Measurements from ENCODE around the gene FAM168A. TPM values are rescaled to one million over a fixed set of nuclear protein-coding genes. Genes with fewer than 3 reads are reported as not detected.

Gene FAM168A
- total and polyA plus RNA-seq, 9 donors = 16.7 to 45.5 (median 39.5) TPM

GRCh38 chr11:73416786-73417185 lies 181.1 kb downstream of the FAM168A start:
- H3K4me1 ChIP-seq (ENCODE audit: insufficient read depth) = peaks cover 8% of the 10 kb centered on the region
- H3K27me3 ChIP-seq = no peaks in the 10 kb centered on the region
- 83 to 90% (median 85%) methylated on average over 2 of the region's 2 CpGs for WGBS, 3 donors
- TF ChIP-seq POLR2A (IDR thresholded peaks at IDR 0.05) (no peak), CTCF (IDR thresholded peaks at IDR 0.05) (no peak), EP300 (IDR thresholded peaks at IDR 0.05) (no peak)
- no peak overlapping the region for H3K4me3 ChIP-seq
- H3K9me3 ChIP-seq = no peaks in the 10 kb centered on the region
- no peaks in the 10 kb centered on the region for H3K36me3 ChIP-seq
- DNase-seq = no peak
- intact Hi-C loops (cut with DNase I) = no loop called here
- H3K27ac ChIP-seq = peak overlapping the region in 1 of 2 donors; percentile 26

GRCh38 chr11:73415854-73416615 lies 181.9 kb downstream of the FAM168A start:
- TF ChIP-seq EP300 (IDR thresholded peaks at IDR 0.05) (no peak), POLR2A (IDR thresholded peaks at IDR 0.05) (no peak), CTCF (IDR thresholded peaks at IDR 0.05) (no peak)
- WGBS, 3 donors = 63 to 68% (median 64%) methylated on average over 4 of the region's 4 CpGs
- DNase-seq = no peak
- peak overlapping the region in 1 of 2 donors; percentile 26 for H3K27ac ChIP-seq
- intact Hi-C loops (cut with DNase I) = no loop called here
- H3K9me3 ChIP-seq = no peaks in the 10 kb centered on the region
- H3K27me3 ChIP-seq = no peaks in the 10 kb centered on the region
- H3K36me3 ChIP-seq = no peaks in the 10 kb centered on the region
- peaks cover 8% of the 10 kb centered on the region for H3K4me1 ChIP-seq (ENCODE audit: insufficient read depth)
- no peak overlapping the region for H3K4me3 ChIP-seq

GRCh38 chr11:73414977-73415651 lies 182.8 kb downstream of the FAM168A start:
- no peaks in the 10 kb centered on the region for H3K36me3 ChIP-seq
- TF ChIP-seq POLR2A (IDR thresholded peaks at IDR 0.05) (no peak), CTCF (IDR thresholded peaks at IDR 0.05) (no peak), EP300 (IDR thresholded peaks at IDR 0.05) (no peak)
- H3K27ac ChIP-seq = peak overlapping the region in 1 of 2 donors; percentile 26
- no peak overlapping the region for H3K4me3 ChIP-seq
- no peaks in the 10 kb centered on the region for H3K27me3 ChIP-seq
- peaks cover 8% of the 10 kb centered on the region for H3K4me1 ChIP-seq (ENCODE audit: insufficient read depth)
- peak in 2 of 5 donors; percentile 37 to 46 for DNase-seq
- no peaks in the 10 kb centered on the region for H3K9me3 ChIP-seq
- WGBS, 3 donors = 4 to 6% (median 5%) methylated on average over 1 of the region's 1 CpG
- intact Hi-C loops (cut with DNase I) = no loop called here

- 89 to 93% (median 89%) methylated on average over 2 of the region's 2 CpGs for WGBS, 3 donors
- no peaks in the 10 kb centered on the region for H3K27me3 ChIP-seq
- DNase-seq = no peak
- H3K27ac ChIP-seq = no peak overlapping the region
- peaks cover 8% of the 10 kb centered on the region for H3K4me1 ChIP-seq (ENCODE audit: insufficient read depth)
- no peak for TF ChIP-seq CTCF (IDR thresholded peaks at IDR 0.05)
- no peak for TF ChIP-seq POLR2A (IDR thresholded peaks at IDR 0.05)
- no peak for TF ChIP-seq EP300 (IDR thresholded peaks at IDR 0.05)
- H3K36me3 ChIP-seq = no peaks in the 10 kb centered on the region
- no peaks in the 10 kb centered on the region for H3K9me3 ChIP-seq
- no peak overlapping the region for H3K4me3 ChIP-seq
- intact Hi-C loops (cut with DNase I) = no loop called here
Measured at GRCh38 chr11:73413256-73413655, 184.7 kb downstream of the FAM168A start.

Measured in ovary (tissue), 9 donors.